Stomach (tissue), 9 donors: ENCODE data around the gene TNFRSF8. TPM values are rescaled to one million over a fixed set of nuclear protein-coding genes. Genes with fewer than 3 reads are reported as not detected.

Experiments used
- DNase-seq, 2 donors: peaks; one replicate each; pipeline versions ENCODE4 v3.0.0 to v3.0.0-alpha.2; 2013 to 2019
- H3K27ac ChIP-seq, 5 donors: fragments of 200-600 bp in 4 of 5; sonication (generic) in 4 of 5; one replicate each; pipeline ENCODE4 v1.5.1; 2013 to 2019; ENCODE audit warnings: mild to moderate bottlenecking in 1 of 5, moderate library complexity in 1 of 5
- H3K27me3 ChIP-seq, 3 donors: fragments of 200-600 bp; sonication (generic); one replicate each; pipeline ENCODE4 v1.5.1; 2017 to 2019; ENCODE audit warnings: mixed run types in 1 of 3
- H3K36me3 ChIP-seq, 4 donors: fragments of 200-600 bp; sonication (generic); 1 replicate in 3 of 4; 2 replicates in 1 of 4; pipeline ENCODE4 v1.5.1; 2016 to 2019
- H3K4me1 ChIP-seq, 4 donors: fragments of 200-600 bp; sonication (generic); one replicate each; pipeline ENCODE4 v1.5.1; 2016 to 2019
- H3K4me3 ChIP-seq, 4 donors: fragments of 200-600 bp; sonication (generic) in 3 of 4; one replicate each; pipeline ENCODE4 v1.5.1; 2016 to 2019; ENCODE audit warnings: mild to moderate bottlenecking in 1 of 4
- H3K9me3 ChIP-seq, 4 donors: fragments of 200-600 bp; sonication (generic); one replicate each; pipeline ENCODE4 v1.5.1; 2016 to 2019
- CTCF ChIP-seq, 7 experiments: fragments of 450-650 bp in 4 of 7; fragments of 200-600 bp in 3 of 7; sonication (generic) in 3 of 7; IDR thresholded peaks; one replicate each; pipeline ENCODE4 v1.5.1; 2016 to 2019; ENCODE audit warnings: antibody characterized with exemption in 7 of 7, control low read depth in 2 of 7, mild to moderate bottlenecking in 1 of 7
- EP300 ChIP-seq: sonication (generic); formaldehyde crosslinking; IDR thresholded peaks from one replicate; pipeline ENCODE4 v1.6.1; 2017; ENCODE audit warnings: antibody characterized with exemption
- POLR2A ChIP-seq, 4 donors: fragments of 450-650 bp; IDR thresholded peaks; one replicate each; pipeline ENCODE4 v1.6.1; 2016; ENCODE audit warnings: antibody characterized with exemption in 4 of 4, control low read depth in 2 of 4, mild to moderate bottlenecking in 1 of 4, moderate library complexity in 1 of 4
- POLR2AphosphoS5 ChIP-seq, 3 donors: sonication (generic); formaldehyde crosslinking; IDR thresholded peaks; one replicate each; pipeline ENCODE4 v1.6.1; 2016; ENCODE audit warnings: antibody characterized with exemption in 3 of 3
- WGBS, 5 donors: extraction: QIAGEN DNeasy Blood & Tissue Kit in 3 of 5; methylation state at CpG; one replicate each; pipeline versions ENCODE4 v1.1.5 to v1.1.7; 2013 to 2018; 5-methylcytosine and 5-hydroxymethylcytosine counted together
- intact Hi-C: fragments of 100-400 bp; cut with DNase I; formaldehyde crosslinking; loops from one replicate; pipeline ENCODE4 v1.15.1; 2023; ENCODE audit warnings: low total_unique reads
- polyA plus RNA-seq, 3 donors: library from polyadenylated mRNA; stranded (reverse); fragments of 200-250 nt; gene quantifications; one replicate each; pipeline ENCODE4 v1.2.3, GENCODE V29; 2013
- total RNA-seq, 5 donors: library from RNA; depleted of rRNA; stranded (reverse); fragments of >200 nt; gene quantifications; one replicate each; pipeline versions ENCODE4 v1.1.0 to v1.2.3, GENCODE V29; 2014 to 2016
- donor health status: healthy with polysubstance abuse.
- donor health status: Bipolar disorder and iron deficiency.
- donor health status: healthy.

The TNFRSF8 gene
- total and polyA plus RNA-seq, 8 donors, result 0.18 to 2.1 (median 0.88) TPM; not detected in 2

GRCh38 chr1:12144969-12145368 lies 81.9 kb downstream of the TNFRSF8 start:
- Histone ChIP-seq H3K4me1 (peaks cover 27 to 93% (median 38%) of the 10 kb centered on the region in 4 donors), H3K27me3 (no peaks in the 10 kb centered on the region), H3K4me3 (no peak overlapping the region), H3K27ac (peak overlapping the region in 3 of 5 donors; percentile 18 to 85 (median 66)), H3K36me3 (no peaks in the 10 kb centered on the region), H3K9me3 (peaks cover 0 to 4% (median 0%) of the 10 kb centered on the region in 4 donors)
- no peak for TF ChIP-seq POLR2A (IDR thresholded peaks at IDR 0.05)
- no peak for TF ChIP-seq EP300
- TF ChIP-seq POLR2AphosphoS5 (IDR thresholded peaks at IDR 0.05), result no peak
- TF ChIP-seq CTCF (IDR thresholded peaks at IDR 0.05), result no peak
- no peak for DNase-seq
- intact Hi-C loops, result no loop called here
- WGBS, 5 donors, result 87 to 98% (median 97%) methylated on average over 4 of the region's 4 CpGs

- peaks cover 27 to 93% (median 38%) of the 10 kb centered on the region in 4 donors for H3K4me1 ChIP-seq
- 91 to 95% (median 93%) methylated on average over 10 to 12 of the region's 12 CpGs for WGBS, 5 donors
- DNase-seq, result no peak
- no peaks in the 10 kb centered on the region for H3K36me3 ChIP-seq
- peaks cover 0 to 4% (median 0%) of the 10 kb centered on the region in 4 donors for H3K9me3 ChIP-seq
- TF ChIP-seq EP300, result no peak
- no peak for TF ChIP-seq CTCF (IDR thresholded peaks at IDR 0.05)
- no peak for TF ChIP-seq POLR2A (IDR thresholded peaks at IDR 0.05)
- no peak for TF ChIP-seq POLR2AphosphoS5 (IDR thresholded peaks at IDR 0.05)
- intact Hi-C loops, result no loop called here
- no peaks in the 10 kb centered on the region for H3K27me3 ChIP-seq
- no peak overlapping the region for H3K4me3 ChIP-seq
- H3K27ac ChIP-seq, result peak overlapping the region in 4 of 5 donors; percentile 43 to 84 (median 76)
Measured at GRCh38 chr1:12145616-12146342, 82.7 kb downstream of the TNFRSF8 start.

GRCh38 chr1:12146343-12147112 lies 83.4 kb downstream of the TNFRSF8 start:
- intact Hi-C loops, result no loop called here
- WGBS, 5 donors, result 82 to 89% (median 84%) methylated on average over 15 to 20 of the region's 20 CpGs
- Histone ChIP-seq H3K9me3 (peaks cover 0 to 4% (median 0%) of the 10 kb centered on the region in 4 donors), H3K4me3 (no peak overlapping the region), H3K27ac (peak overlapping the region in 4 of 5 donors; percentile 43 to 84 (median 76)), H3K36me3 (no peaks in the 10 kb centered on the region), H3K4me1 (peaks cover 27 to 91% (median 38%) of the 10 kb centered on the region in 4 donors), H3K27me3 (no peaks in the 10 kb centered on the region)
- TF ChIP-seq EP300, result no peak
- TF ChIP-seq CTCF (IDR thresholded peaks at IDR 0.05), result no peak
- no peak for TF ChIP-seq POLR2A (IDR thresholded peaks at IDR 0.05)
- TF ChIP-seq POLR2AphosphoS5 (IDR thresholded peaks at IDR 0.05), result no peak
- DNase-seq, result no peak

- Histone ChIP-seq H3K4me1 (peaks cover 27 to 92% (median 38%) of the 10 kb centered on the region in 4 donors), H3K9me3 (peaks cover 0 to 4% (median 0%) of the 10 kb centered on the region in 4 donors), H3K27me3 (peaks cover 0 to 1% (median 0%) of the 10 kb centered on the region in 3 donors), H3K27ac (peak overlapping the region; percentile 16 to 84 (median 68)), H3K4me3 (no peak overlapping the region), H3K36me3 (no peaks in the 10 kb centered on the region)
- DNase-seq, result no peak
- intact Hi-C loops, result no loop called here
- TF ChIP-seq POLR2AphosphoS5 (IDR thresholded peaks at IDR 0.05) (peak in 1 of 3 donors; percentile 7), POLR2A (IDR thresholded peaks at IDR 0.05) (no peak), EP300 (no peak)
- WGBS, 5 donors, result 59 to 79% (median 76%) methylated on average over 8 of the region's 8 CpGs
Measured at GRCh38 chr1:12147201-12147701, 84.1 kb downstream of the TNFRSF8 start.
